T-helper 17 cell (primary cell): Measurements from ENCODE around the gene SLC26A8. TPM values are rescaled to one million over a fixed set of nuclear protein-coding genes. Genes with fewer than 3 reads are reported as not detected.
"Not testable (repeated sequence)": the region's sequence is repeated elsewhere in the genome, so short reads cannot be mapped to it uniquely, and the experiment has no call there.

Experiments
- ATAC-seq: fragments of 150-1000 bp; cut with Tn5 transposase; 2 replicates; pipeline ENCODE4 v1.10.0; 2021; ENCODE audit warnings: mild to moderate bottlenecking, moderate library complexity
- DNase-seq, 3 donors: peaks; one replicate each; pipeline versions ENCODE4 v3.0.0 to v3.0.0-alpha.2; 2020 to 2021
- H3K9me3 ChIP-seq: one replicate; pipeline ENCODE4 v1.7.0; 2013; ENCODE audit warnings: low read length, mild to moderate bottlenecking; ENCODE audit not compliant: control insufficient read depth, poor library complexity, severe bottlenecking
- H3K27ac Mint-ChIP-seq: one replicate; pipeline ENCODE4 v1.8.0; 2022; ENCODE audit warnings: mild to moderate bottlenecking, moderate library complexity, mixed read lengths
- H3K27me3 Mint-ChIP-seq: one replicate; pipeline ENCODE4 v1.8.0; 2022; ENCODE audit warnings: mixed read lengths
- H3K36me3 Mint-ChIP-seq: one replicate; pipeline ENCODE4 v1.8.0; 2022; ENCODE audit warnings: low read depth, mixed read lengths
- H3K4me1 Mint-ChIP-seq: one replicate; pipeline ENCODE4 v1.8.0; 2022; ENCODE audit warnings: mild to moderate bottlenecking, mixed read lengths
- H3K4me3 Mint-ChIP-seq: one replicate; pipeline ENCODE4 v1.8.0; 2022; ENCODE audit warnings: mild to moderate bottlenecking, moderate library complexity, mixed read lengths
- total RNA-seq, 4 donors: library from RNA in 2 of 4; stranded (reverse) in 2 of 4; gene quantifications; one replicate each; pipeline ENCODE4 v1.2.3 and lab custom pipeline; 2022 to 2026

The SLC26A8 gene
- total RNA-seq, 2 donors from 2014 or later, result 0.37 TPM; not detected in 1

- ATAC-seq (no peak), DNase-seq (no peak)
- Mint-ChIP-seq H3K4me3 (no peak overlapping the region), H3K4me1 (peaks cover 50% of the 10 kb centered on the region), H3K27me3 (no peaks in the 10 kb centered on the region), H3K27ac (peak overlapping the region; percentile 76), H3K36me3 (peaks cover 5% of the 10 kb centered on the region)
- H3K9me3 ChIP-seq, result no peaks in the 10 kb centered on the region
Observed at GRCh38 chr6:36040958-36041357, 16.5 kb upstream of the SLC26A8 start.

GRCh38 chr6:36039112-36039511 is 14.7 kb upstream of the SLC26A8 start:
- Mint-ChIP-seq H3K27me3 (no peaks in the 10 kb centered on the region), H3K36me3 (peaks cover 5% of the 10 kb centered on the region), H3K4me3 (peak overlapping the region; percentile 50), H3K4me1 (peaks cover 53% of the 10 kb centered on the region), H3K27ac (peak overlapping the region; percentile 67)
- ATAC-seq, result no peak
- H3K9me3 ChIP-seq, result no peaks in the 10 kb centered on the region
- DNase-seq, result no peak

GRCh38 chr6:36038120-36038876 is 13.9 kb upstream of the SLC26A8 start:
- peak overlapping the region; percentile 55 for H3K4me3 Mint-ChIP-seq
- no peak for ATAC-seq

GRCh38 chr6:36035225-36035624 is 10.8 kb upstream of the SLC26A8 start:
- H3K36me3 Mint-ChIP-seq, result peaks cover 2% of the 10 kb centered on the region

More at GRCh38 chr6:36038120-36038876, 13.9 kb upstream of the SLC26A8 start:
- Mint-ChIP-seq H3K4me1 (peaks cover 58% of the 10 kb centered on the region), H3K36me3 (peaks cover 5% of the 10 kb centered on the region), H3K27me3 (no peaks in the 10 kb centered on the region), H3K27ac (peak overlapping the region; percentile 67)
- no peaks in the 10 kb centered on the region for H3K9me3 ChIP-seq
- DNase-seq, result no peak

GRCh38 chr6:36034441-36034840 is 10.0 kb upstream of the SLC26A8 start:
- Mint-ChIP-seq H3K4me3 (no peak overlapping the region), H3K27me3 (no peaks in the 10 kb centered on the region), H3K4me1 (peaks cover 56% of the 10 kb centered on the region), H3K27ac (no peak overlapping the region), H3K36me3 (peaks cover 2% of the 10 kb centered on the region)
- no peak for DNase-seq
- no peaks in the 10 kb centered on the region for H3K9me3 ChIP-seq
- ATAC-seq, result no peak

More at GRCh38 chr6:36035225-36035624, 10.8 kb upstream of the SLC26A8 start:
- ATAC-seq (no peak), DNase-seq (no peak)
- H3K4me3 Mint-ChIP-seq, result no peak overlapping the region
- peaks cover 57% of the 10 kb centered on the region for H3K4me1 Mint-ChIP-seq
- H3K27ac Mint-ChIP-seq, result peak overlapping the region; percentile 45
- H3K9me3 ChIP-seq, result no peaks in the 10 kb centered on the region
- H3K27me3 Mint-ChIP-seq, result no peaks in the 10 kb centered on the region

- H3K27me3 Mint-ChIP-seq, result no peaks in the 10 kb centered on the region
- peak; percentile 40 for ATAC-seq
- peaks cover 2% of the 10 kb centered on the region for H3K36me3 Mint-ChIP-seq
- no peak overlapping the region for H3K4me3 Mint-ChIP-seq
- DNase-seq, result no peak
- no peak overlapping the region for H3K27ac Mint-ChIP-seq
- H3K9me3 ChIP-seq, result no peaks in the 10 kb centered on the region
- peaks cover 54% of the 10 kb centered on the region for H3K4me1 Mint-ChIP-seq
Observed at GRCh38 chr6:36033935-36034334, 9.5 kb upstream of the SLC26A8 start.

- H3K4me1 Mint-ChIP-seq, result peaks cover 49% of the 10 kb centered on the region
- H3K27ac Mint-ChIP-seq, result not testable (repeated sequence)
Observed at GRCh38 chr6:36033144-36033543, 8.7 kb upstream of the SLC26A8 start.

GRCh38 chr6:36032261-36032660 is 7.8 kb upstream of the SLC26A8 start:
- H3K9me3 ChIP-seq, result no peaks in the 10 kb centered on the region
- Mint-ChIP-seq H3K27ac (no peak overlapping the region), H3K4me3 (peak overlapping the region; percentile 56), H3K27me3 (no peaks in the 10 kb centered on the region), H3K36me3 (peaks cover 2% of the 10 kb centered on the region), H3K4me1 (peaks cover 45% of the 10 kb centered on the region)
- ATAC-seq (no peak), DNase-seq (no peak)

More at GRCh38 chr6:36033144-36033543, 8.7 kb upstream of the SLC26A8 start:
- DNase-seq, ATAC-seq, H3K4me3 Mint-ChIP-seq, H3K9me3 ChIP-seq, H3K36me3 Mint-ChIP-seq, H3K27me3 Mint-ChIP-seq: not testable (repeated sequence)

- DNase-seq, result no peak
- Mint-ChIP-seq H3K27me3 (peaks cover 12% of the 10 kb centered on the region), H3K36me3 (peaks cover 2% of the 10 kb centered on the region), H3K4me1 (peaks cover 38% of the 10 kb centered on the region), H3K27ac (peak overlapping the region; percentile 91), H3K4me3 (peak overlapping the region; percentile 95)
- H3K9me3 ChIP-seq, result no peaks in the 10 kb centered on the region
- no peak for ATAC-seq
Observed at GRCh38 chr6:36029464-36029863, 5.0 kb upstream of the SLC26A8 start.

GRCh38 chr6:36028877-36029324 is 4.5 kb upstream of the SLC26A8 start:
- peak overlapping the region; percentile 95 for H3K4me3 Mint-ChIP-seq
- H3K27me3 Mint-ChIP-seq, result peaks cover 15% of the 10 kb centered on the region
- peak; percentile 32 to 46 (median 39) for DNase-seq
- peak; percentile 32 for ATAC-seq
- H3K9me3 ChIP-seq, result no peaks in the 10 kb centered on the region
- peaks cover 39% of the 10 kb centered on the region for H3K4me1 Mint-ChIP-seq
- peaks cover 2% of the 10 kb centered on the region for H3K36me3 Mint-ChIP-seq
- H3K27ac Mint-ChIP-seq, result peak overlapping the region; percentile 91

GRCh38 chr6:36028088-36028876 is 3.8 kb upstream of the SLC26A8 start:
- Mint-ChIP-seq H3K27me3 (peaks cover 21% of the 10 kb centered on the region), H3K4me3 (peak overlapping the region; percentile 95), H3K36me3 (peaks cover 2% of the 10 kb centered on the region), H3K27ac (peak overlapping the region; percentile 91), H3K4me1 (peaks cover 38% of the 10 kb centered on the region)
- DNase-seq (peak in 2 of 3 donors; percentile 30 to 35), ATAC-seq (peak; percentile 46)
- no peaks in the 10 kb centered on the region for H3K9me3 ChIP-seq

GRCh38 chr6:36027501-36028087 is 3.2 kb upstream of the SLC26A8 start, which contains the start of gene MAPK14:
Gene MAPK14 (plus strand): TSS chr6:36027808. CDS start chr6:36028158, 350 bp downstream.
- Mint-ChIP-seq H3K4me1 (peaks cover 32% of the 10 kb centered on the region), H3K36me3 (peaks cover 2% of the 10 kb centered on the region), H3K4me3 (peak within 1 kb of the TSS; percentile 95)

GRCh38 chr6:36025932-36026327 is 1.5 kb upstream of the SLC26A8 start:
- Mint-ChIP-seq H3K27me3 (peaks cover 29% of the 10 kb centered on the region), H3K4me1 (peaks cover 22% of the 10 kb centered on the region), H3K4me3 (no peak overlapping the region), H3K36me3 (no peaks in the 10 kb centered on the region), H3K27ac (peak overlapping the region; percentile 57)
- no peak for DNase-seq
- ATAC-seq, result no peak
- no peaks in the 10 kb centered on the region for H3K9me3 ChIP-seq

More at GRCh38 chr6:36027501-36028087, 3.2 kb upstream of the SLC26A8 start, which contains the start of gene MAPK14:
- H3K27me3 Mint-ChIP-seq, result peaks cover 21% of the 10 kb centered on the region
- H3K27ac Mint-ChIP-seq, result peak within 1 kb of the TSS; percentile 91
- H3K9me3 ChIP-seq, result no peaks in the 10 kb centered on the region
- ATAC-seq, result peak; percentile 89
- DNase-seq, result peak; percentile 93 to 97 (median 96)
